ENCODE measurements around the gene ASCC2.

DNA sequence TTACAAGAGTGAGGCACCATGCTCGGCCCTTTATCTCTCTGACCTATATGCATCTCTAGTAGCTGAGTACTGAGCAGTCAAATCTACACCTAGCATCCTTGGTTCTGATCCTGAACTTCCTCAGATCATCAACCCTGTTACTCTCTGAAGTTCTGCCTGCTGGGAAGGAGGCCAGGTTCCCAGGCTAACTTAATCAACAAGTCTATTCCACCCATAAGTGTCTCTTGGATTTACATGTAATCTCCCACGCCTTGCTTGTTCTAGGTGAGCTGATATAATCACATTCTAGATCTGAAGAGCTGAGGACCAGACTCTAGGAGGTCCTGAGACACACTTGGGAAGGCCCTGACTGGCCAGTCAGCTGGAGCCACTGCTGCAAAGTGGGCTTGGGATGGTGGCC lies 96.1 kb downstream of the ASCC2 start:
- no peak for TF ChIP-seq EZH2 (IDR thresholded peaks at IDR 0.05; ENCODE audit: low read depth, unreplicated experiment)
- TF ChIP-seq CTCF (conservative IDR thresholded peaks at IDR 0.05; ENCODE audit: low read depth in 2 of 2) = no peak
